Fibroblast of skin of left biceps (primary cell): Measurements from ENCODE around the gene FBLN2.

Experiments
- DNase-seq, 2 experiments: peaks; one replicate each; pipeline ENCODE4 v3.0.0-alpha.2; 2013; ENCODE audit warnings: low read depth in 2 of 2

Gene FBLN2

GRCh38 chr3:13532085-13532484, 16.8 kb upstream of the FBLN2 start:
- no peak for DNase-seq

GRCh38 chr3:13532631-13533030, 16.3 kb upstream of the FBLN2 start:
- DNase-seq, result no peak

- DNase-seq, result no peak
Observed at GRCh38 chr3:13533885-13534301, 15.0 kb upstream of the FBLN2 start.

GRCh38 chr3:13535526-13535875, 13.4 kb upstream of the FBLN2 start:
- no peak for DNase-seq

GRCh38 chr3:13535905-13536304, 13.0 kb upstream of the FBLN2 start:
- DNase-seq, result no peak

GRCh38 chr3:13536432-13536831, 12.5 kb upstream of the FBLN2 start:
- no peak for DNase-seq

GRCh38 chr3:13536832-13537231, 12.1 kb upstream of the FBLN2 start:
- DNase-seq, result no peak

GRCh38 chr3:13537244-13537908, 11.5 kb upstream of the FBLN2 start:
- no peak for DNase-seq

GRCh38 chr3:13537909-13538296, 11.0 kb upstream of the FBLN2 start:
- DNase-seq, result peak; percentile 77 to 80

GRCh38 chr3:13538520-13539291, 10.2 kb upstream of the FBLN2 start:
- DNase-seq, result no peak

- no peak for DNase-seq
Observed at GRCh38 chr3:13539292-13539638, 9.7 kb upstream of the FBLN2 start.

GRCh38 chr3:13539671-13540070, 9.3 kb upstream of the FBLN2 start:
- no peak for DNase-seq

- no peak for DNase-seq
Observed at GRCh38 chr3:13540297-13540995, 8.5 kb upstream of the FBLN2 start.

GRCh38 chr3:13541691-13542090, 7.2 kb upstream of the FBLN2 start:
- no peak for DNase-seq

GRCh38 chr3:13542142-13542541, 6.8 kb upstream of the FBLN2 start:
- DNase-seq, result no peak

- DNase-seq, result peak; percentile 71 to 73
Observed at GRCh38 chr3:13543253-13543652, 5.7 kb upstream of the FBLN2 start.

- peak; percentile 51 to 59 for DNase-seq
Observed at GRCh38 chr3:13544293-13544831, 4.6 kb upstream of the FBLN2 start.

GRCh38 chr3:13544951-13545651, 3.8 kb upstream of the FBLN2 start:
- DNase-seq, result no peak

GRCh38 chr3:13545952-13546454, 2.9 kb upstream of the FBLN2 start:
- no peak for DNase-seq

- DNase-seq, result no peak
Observed at GRCh38 chr3:13546667-13547171, 2.2 kb upstream of the FBLN2 start.

GRCh38 chr3:13547591-13548371, 1.1 kb upstream of the FBLN2 start:
- DNase-seq, result no peak
